ENCODE data around the gene WARS2.

WARS2 gene

GRCh38 chr1:118982266-118982665 lies 158.2 kb downstream of the WARS2 start:
- no peak for DNase-seq

- DNase-seq = no peak
These were observed 159.0 kb downstream of the WARS2 start for GRCh38 chr1:118981436-118981835.

Data from inflammatory macrophage treated with lipopolysaccharide for 1 hour (primary cell).